WTC11 (cell line): Measurements from ENCODE around the gene S100A5. TPM values are rescaled to one million over a fixed set of nuclear protein-coding genes. Genes with fewer than 3 reads are reported as not detected.

Experiments
- ATAC-seq: fragments of 200-7000 bp; cut with Tn5 transposase; 2 replicates; pipeline ENCODE4 v1.10.0; 2021; ENCODE audit warnings: mild to moderate bottlenecking, moderate library complexity
- CTCF ChIA-PET: fragments of 300-600 bp; sonication (Branson Sonifier 250); formaldehyde crosslinking; loops from one replicate; lab custom pipeline; 2021; ENCODE audit warnings: antibody characterized with exemption; lab: Charles Lee
- POLR2A ChIA-PET: fragments of 350-600 bp; sonication (Branson Sonifier 250); formaldehyde crosslinking; loops from one replicate; lab custom pipeline; 2021; ENCODE audit warnings: antibody characterized with exemption; lab: Charles Lee
- DNase-seq: peaks from one replicate; pipeline ENCODE4 v3.0.0; 2021; ENCODE audit warnings: low spot score
- H3K27ac Mint-ChIP-seq: 2 replicates; pipeline ENCODE4 v1.8.0; 2021; ENCODE audit warnings: mixed read lengths
- H3K27me3 Mint-ChIP-seq: 2 replicates; pipeline ENCODE4 v1.8.0; 2021; ENCODE audit warnings: low read depth, mild to moderate bottlenecking, moderate library complexity, mixed read lengths
- H3K36me3 Mint-ChIP-seq: 2 replicates; pipeline ENCODE4 v1.8.0; 2021; ENCODE audit warnings: mixed read lengths
- H3K4me1 Mint-ChIP-seq: 2 replicates; pipeline ENCODE4 v1.8.0; 2022; ENCODE audit warnings: mixed read lengths
- H3K4me3 Mint-ChIP-seq: 2 replicates; pipeline ENCODE4 v1.8.0; 2021; ENCODE audit warnings: mild to moderate bottlenecking, moderate library complexity, mixed read lengths
- H3K9me3 Mint-ChIP-seq: 2 replicates; pipeline ENCODE4 v1.8.0; 2021; ENCODE audit warnings: mixed read lengths
- ATF1 ChIP-seq: sonication (generic); formaldehyde crosslinking; IDR thresholded peaks from 2 replicates; pipeline ENCODE4 v1.8.1; 2023; ENCODE audit warnings: mild to moderate bottlenecking, moderate library complexity, missing genetic modification reagents
- GRHL2 ChIP-seq: fragments of 250-450 bp; sonication (Bioruptor Pico); IDR thresholded peaks from 2 replicates; pipeline ENCODE4 v1.8.0; 2022; ENCODE audit warnings: mild to moderate bottlenecking, moderate library complexity; ENCODE audit not compliant: insufficient replicate concordance, severe bottlenecking
- IRF2 ChIP-seq: sonication (generic); formaldehyde crosslinking; IDR thresholded peaks from 2 replicates; pipeline ENCODE4 v1.8.0; 2022; ENCODE audit warnings: low read depth, missing genetic modification reagents, borderline replicate concordance
- KAT7 ChIP-seq: sonication (generic); formaldehyde crosslinking; IDR thresholded peaks from 2 replicates; pipeline ENCODE4 v1.8.1; 2023; ENCODE audit warnings: missing genetic modification reagents, mild to moderate bottlenecking, borderline replicate concordance
- MAX ChIP-seq: sonication (generic); formaldehyde crosslinking; IDR thresholded peaks from 2 replicates; pipeline ENCODE4 v1.8.0; 2022; ENCODE audit warnings: mild to moderate bottlenecking, missing genetic modification reagents
- MXD4 ChIP-seq: fragments of 250-450 bp; sonication (Bioruptor Pico); IDR thresholded peaks from 2 replicates; pipeline ENCODE4 v1.8.0; 2021; ENCODE audit warnings: mild to moderate bottlenecking, moderate library complexity, borderline replicate concordance
- NFE2L1 ChIP-seq: sonication (generic); formaldehyde crosslinking; IDR thresholded peaks from 2 replicates; pipeline ENCODE4 v1.8.1; 2023; ENCODE audit warnings: missing genetic modification reagents
- NR2C2 ChIP-seq: sonication (generic); formaldehyde crosslinking; IDR thresholded peaks from 2 replicates; pipeline ENCODE4 v1.8.0; 2022; ENCODE audit warnings: mild to moderate bottlenecking, missing genetic modification reagents
- OVOL2 ChIP-seq: fragments of 250-450 bp; sonication (Bioruptor Pico); IDR thresholded peaks from 2 replicates; pipeline ENCODE4 v1.9.0; 2021; ENCODE audit warnings: mild to moderate bottlenecking, borderline replicate concordance
- SMAD4 ChIP-seq: sonication (generic); formaldehyde crosslinking; IDR thresholded peaks from 2 replicates; pipeline ENCODE4 v1.8.0; 2022; ENCODE audit warnings: mild to moderate bottlenecking, missing genetic modification reagents
- TEAD1 ChIP-seq: sonication (generic); formaldehyde crosslinking; IDR thresholded peaks from 2 replicates; pipeline ENCODE4 v1.8.0; 2022; ENCODE audit warnings: mild to moderate bottlenecking, missing genetic modification reagents
- ZMAT4 ChIP-seq: fragments of 250-450 bp; sonication (Bioruptor Pico); IDR thresholded peaks from 2 replicates; pipeline ENCODE4 v1.9.0; 2021; ENCODE audit warnings: mild to moderate bottlenecking
- ZNF263 ChIP-seq: sonication (generic); formaldehyde crosslinking; IDR thresholded peaks from 2 replicates; pipeline ENCODE4 v1.8.1; 2022; ENCODE audit warnings: low read depth, mild to moderate bottlenecking, moderate library complexity, missing genetic modification reagents
- ZNF317 ChIP-seq: sonication (generic); formaldehyde crosslinking; IDR thresholded peaks from 2 replicates; pipeline ENCODE4 v1.8.1; 2023; ENCODE audit warnings: low read depth, mild to moderate bottlenecking, moderate library complexity, missing genetic modification reagents, borderline replicate concordance
- total RNA-seq: library from RNA; stranded (reverse); gene quantifications from 3 replicates; pipeline ENCODE4 v1.2.3, GENCODE V29; 2021
- TF ChIP-seq, protein P1 (sequence below): fragments of 200-600 bp; IDR thresholded peaks from 2 replicates; pipeline ENCODE4 v1.8.0; 2022; ENCODE audit warnings: antibody characterized with exemption
- TF ChIP-seq, protein P2 (sequence below): sonication (generic); formaldehyde crosslinking; IDR thresholded peaks from 2 replicates; pipeline ENCODE4 v1.8.1; 2022; ENCODE audit warnings: low read depth, mild to moderate bottlenecking, moderate library complexity, missing genetic modification reagents, borderline replicate concordance
- TF ChIP-seq, protein P3 (sequence below): sonication (generic); formaldehyde crosslinking; IDR thresholded peaks from 2 replicates; pipeline ENCODE4 v1.8.0; 2022; ENCODE audit warnings: mild to moderate bottlenecking, missing genetic modification reagents
- TF ChIP-seq, protein P4 (sequence below): sonication (generic); formaldehyde crosslinking; IDR thresholded peaks from 2 replicates; pipeline ENCODE4 v1.8.0; 2023; ENCODE audit warnings: missing genetic modification reagents, mild to moderate bottlenecking, borderline replicate concordance

S100A5 gene
- total RNA-seq, 1 experiment from 2014 or later, result not detected

GRCh38 chr1:153494976-153495535, 45.7 kb downstream of the S100A5 start:
- H3K27ac Mint-ChIP-seq, result peak overlapping the region; percentile 56; the same call in 1 of the 2 replicates
- no peaks in the 10 kb centered on the region for H3K9me3 Mint-ChIP-seq
- ATAC-seq (peak; percentile 96), DNase-seq (peak; percentile 99)
- ChIA-PET POLR2A (interaction anchor here (0.5 to 1.6 kb wide), 5 partner anchors 29 to 1871 kb away, joined by 3 to 7 read pairs (median 5); partner anchors contain the start of gene CHTOP), CTCF (interaction anchor here (0.6 to 4.3 kb wide), 65 partner anchors 8 to 482 kb away, joined by 3 to 169 read pairs (median 4); partner anchors contain the start of genes CHTOP, JTB, PGLYRP3 and PGLYRP4)
- H3K36me3 Mint-ChIP-seq, result no peaks in the 10 kb centered on the region
- TF ChIP-seq KAT7 (CRISPR knock-in tag) (no peak), TEAD1 (CRISPR knock-in tag) (no peak), NFE2L1 (CRISPR knock-in tag) (no peak), MAX (CRISPR knock-in tag) (0 out of 2 replicates have a peak, but pooled peaks have one; percentile 35)
- TF ChIP-seq, protein P1, sequence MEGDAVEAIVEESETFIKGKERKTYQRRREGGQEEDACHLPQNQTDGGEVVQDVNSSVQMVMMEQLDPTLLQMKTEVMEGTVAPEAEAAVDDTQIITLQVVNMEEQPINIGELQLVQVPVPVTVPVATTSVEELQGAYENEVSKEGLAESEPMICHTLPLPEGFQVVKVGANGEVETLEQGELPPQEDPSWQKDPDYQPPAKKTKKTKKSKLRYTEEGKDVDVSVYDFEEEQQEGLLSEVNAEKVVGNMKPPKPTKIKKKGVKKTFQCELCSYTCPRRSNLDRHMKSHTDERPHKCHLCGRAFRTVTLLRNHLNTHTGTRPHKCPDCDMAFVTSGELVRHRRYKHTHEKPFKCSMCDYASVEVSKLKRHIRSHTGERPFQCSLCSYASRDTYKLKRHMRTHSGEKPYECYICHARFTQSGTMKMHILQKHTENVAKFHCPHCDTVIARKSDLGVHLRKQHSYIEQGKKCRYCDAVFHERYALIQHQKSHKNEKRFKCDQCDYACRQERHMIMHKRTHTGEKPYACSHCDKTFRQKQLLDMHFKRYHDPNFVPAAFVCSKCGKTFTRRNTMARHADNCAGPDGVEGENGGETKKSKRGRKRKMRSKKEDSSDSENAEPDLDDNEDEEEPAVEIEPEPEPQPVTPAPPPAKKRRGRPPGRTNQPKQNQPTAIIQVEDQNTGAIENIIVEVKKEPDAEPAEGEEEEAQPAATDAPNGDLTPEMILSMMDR, result peak; percentile 95
- H3K4me1 Mint-ChIP-seq, result peaks cover 23% of the 10 kb centered on the region
- H3K27me3 Mint-ChIP-seq, result no peaks in the 10 kb centered on the region; the same call in 1 of the 2 replicates
- H3K4me3 Mint-ChIP-seq, result no peak overlapping the region

DNA sequence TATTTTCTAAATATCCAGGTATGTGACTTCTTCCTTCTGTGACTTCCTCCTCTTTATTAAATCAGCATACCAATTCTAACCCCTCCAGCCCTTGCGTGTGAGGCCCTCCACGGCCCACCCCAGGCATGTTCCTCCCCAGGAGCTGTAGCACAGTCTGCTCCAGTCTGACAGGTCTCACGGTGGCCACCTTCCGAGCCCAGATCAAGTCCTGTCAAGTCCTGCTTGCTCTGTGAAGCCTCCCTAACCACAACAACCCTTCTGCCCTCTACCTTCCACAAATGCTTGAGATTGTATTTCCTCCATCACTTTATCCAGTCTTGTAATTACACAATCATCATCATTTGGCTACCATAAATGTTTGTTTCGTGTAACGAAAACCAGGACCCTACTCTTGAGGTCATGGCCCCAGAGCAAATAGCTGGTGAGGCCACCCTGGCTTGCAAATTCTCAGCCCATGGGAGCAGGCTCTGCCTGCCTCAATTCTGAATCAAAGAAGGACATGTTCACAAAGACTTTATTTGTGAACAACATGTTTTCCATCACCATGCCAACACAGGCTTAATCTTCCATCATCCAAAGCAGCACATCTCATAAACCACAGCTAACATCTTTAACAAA, 47.3 kb downstream of the S100A5 start:
- peaks cover 23% of the 10 kb centered on the region for H3K4me1 Mint-ChIP-seq
- ATAC-seq, result no peak
- TF ChIP-seq OVOL2, result no peak
- TF ChIP-seq, all 79 proteins: peak for 0
- H3K36me3 Mint-ChIP-seq, result no peaks in the 10 kb centered on the region
- H3K9me3 Mint-ChIP-seq, result no peaks in the 10 kb centered on the region
- ChIA-PET POLR2A (interaction anchor here (0.7 kb wide), 1 partner anchor 138 kb away, joined by 3 read pairs; no protein-coding TSS in a partner anchor), CTCF (interaction anchor here (1.2 to 4.0 kb wide), 7 partner anchors 9 to 301 kb away, joined by 5 to 169 read pairs (median 45); no protein-coding TSS in a partner anchor)
- H3K27ac Mint-ChIP-seq, result no peak overlapping the region
- H3K27me3 Mint-ChIP-seq, result no peaks in the 10 kb centered on the region; the same call in 1 of the 2 replicates
- H3K4me3 Mint-ChIP-seq, result no peak overlapping the region
- DNase-seq, result no peak

DNA sequence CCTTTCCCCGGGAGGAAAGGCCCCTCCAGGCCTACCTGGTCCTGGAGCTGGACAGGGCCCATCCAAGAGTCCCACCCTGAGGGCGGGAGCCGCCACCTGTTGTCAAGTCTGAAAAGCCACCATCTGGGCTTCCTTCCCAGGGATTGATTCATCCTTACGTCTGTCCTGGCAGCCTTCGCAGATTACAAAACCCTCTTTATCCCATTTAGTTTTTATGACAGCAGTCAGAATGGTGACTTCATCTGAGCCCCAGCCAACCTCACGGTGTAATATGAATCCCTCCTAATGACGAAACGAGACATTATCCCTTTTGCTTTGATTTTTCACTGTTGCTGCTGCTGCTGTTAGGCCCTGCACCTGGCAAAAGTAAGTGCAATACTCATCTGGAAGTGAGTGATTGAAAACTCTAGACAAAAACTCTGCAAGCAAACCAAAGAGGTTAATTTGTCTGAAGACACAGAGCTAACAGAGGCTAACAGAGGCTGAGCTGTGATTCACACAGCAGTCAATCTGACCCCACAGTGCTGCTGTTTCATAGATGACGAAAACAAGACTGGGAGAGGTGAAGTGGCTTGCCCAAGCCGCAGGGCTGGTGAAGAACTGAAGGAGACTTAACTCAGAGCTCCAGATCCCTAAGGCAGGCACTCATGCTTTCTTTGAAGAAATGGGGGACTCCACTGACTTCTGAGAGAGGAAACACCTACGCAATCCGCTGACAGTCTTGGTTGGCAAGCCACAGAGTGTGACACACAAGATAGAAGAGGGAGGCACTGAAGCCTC, 50.3 kb downstream of the S100A5 start:
- Mint-ChIP-seq H3K9me3 (no peaks in the 10 kb centered on the region), H3K4me3 (no peak overlapping the region), H3K36me3 (no peaks in the 10 kb centered on the region), H3K27ac (no peak overlapping the region), H3K4me1 (peaks cover 22% of the 10 kb centered on the region), H3K27me3 (no peaks in the 10 kb centered on the region; the same call in 1 of the 2 replicates)
- DNase-seq, result no peak
- no peak for ATAC-seq
- CTCF ChIA-PET, result interaction anchor here (2.8 kb wide), 1 partner anchor 137 kb away, joined by 10 read pairs; no protein-coding TSS in a partner anchor
- POLR2A ChIA-PET, result no interaction called here
- no peak for TF ChIP-seq MXD4
- no peak for TF ChIP-seq GRHL2
- TF ChIP-seq, protein P2, sequence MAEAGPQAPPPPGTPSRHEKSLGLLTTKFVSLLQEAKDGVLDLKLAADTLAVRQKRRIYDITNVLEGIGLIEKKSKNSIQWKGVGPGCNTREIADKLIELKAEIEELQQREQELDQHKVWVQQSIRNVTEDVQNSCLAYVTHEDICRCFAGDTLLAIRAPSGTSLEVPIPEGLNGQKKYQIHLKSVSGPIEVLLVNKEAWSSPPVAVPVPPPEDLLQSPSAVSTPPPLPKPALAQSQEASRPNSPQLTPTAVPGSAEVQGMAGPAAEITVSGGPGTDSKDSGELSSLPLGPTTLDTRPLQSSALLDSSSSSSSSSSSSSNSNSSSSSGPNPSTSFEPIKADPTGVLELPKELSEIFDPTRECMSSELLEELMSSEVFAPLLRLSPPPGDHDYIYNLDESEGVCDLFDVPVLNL, result no peak
- no peak for TF ChIP-seq NR2C2 (CRISPR knock-in tag)
- TF ChIP-seq, protein P3, sequence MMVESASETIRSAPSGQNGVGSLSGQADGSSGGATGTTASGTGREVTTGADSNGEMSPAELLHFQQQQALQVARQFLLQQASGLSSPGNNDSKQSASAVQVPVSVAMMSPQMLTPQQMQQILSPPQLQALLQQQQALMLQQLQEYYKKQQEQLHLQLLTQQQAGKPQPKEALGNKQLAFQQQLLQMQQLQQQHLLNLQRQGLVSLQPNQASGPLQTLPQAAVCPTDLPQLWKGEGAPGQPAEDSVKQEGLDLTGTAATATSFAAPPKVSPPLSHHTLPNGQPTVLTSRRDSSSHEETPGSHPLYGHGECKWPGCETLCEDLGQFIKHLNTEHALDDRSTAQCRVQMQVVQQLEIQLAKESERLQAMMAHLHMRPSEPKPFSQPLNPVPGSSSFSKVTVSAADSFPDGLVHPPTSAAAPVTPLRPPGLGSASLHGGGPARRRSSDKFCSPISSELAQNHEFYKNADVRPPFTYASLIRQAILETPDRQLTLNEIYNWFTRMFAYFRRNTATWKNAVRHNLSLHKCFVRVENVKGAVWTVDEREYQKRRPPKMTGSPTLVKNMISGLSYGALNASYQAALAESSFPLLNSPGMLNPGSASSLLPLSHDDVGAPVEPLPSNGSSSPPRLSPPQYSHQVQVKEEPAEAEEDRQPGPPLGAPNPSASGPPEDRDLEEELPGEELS (CRISPR knock-in tag), result no peak
- no peak for TF ChIP-seq ZMAT4 (CRISPR knock-in tag)
- TF ChIP-seq, protein P4, sequence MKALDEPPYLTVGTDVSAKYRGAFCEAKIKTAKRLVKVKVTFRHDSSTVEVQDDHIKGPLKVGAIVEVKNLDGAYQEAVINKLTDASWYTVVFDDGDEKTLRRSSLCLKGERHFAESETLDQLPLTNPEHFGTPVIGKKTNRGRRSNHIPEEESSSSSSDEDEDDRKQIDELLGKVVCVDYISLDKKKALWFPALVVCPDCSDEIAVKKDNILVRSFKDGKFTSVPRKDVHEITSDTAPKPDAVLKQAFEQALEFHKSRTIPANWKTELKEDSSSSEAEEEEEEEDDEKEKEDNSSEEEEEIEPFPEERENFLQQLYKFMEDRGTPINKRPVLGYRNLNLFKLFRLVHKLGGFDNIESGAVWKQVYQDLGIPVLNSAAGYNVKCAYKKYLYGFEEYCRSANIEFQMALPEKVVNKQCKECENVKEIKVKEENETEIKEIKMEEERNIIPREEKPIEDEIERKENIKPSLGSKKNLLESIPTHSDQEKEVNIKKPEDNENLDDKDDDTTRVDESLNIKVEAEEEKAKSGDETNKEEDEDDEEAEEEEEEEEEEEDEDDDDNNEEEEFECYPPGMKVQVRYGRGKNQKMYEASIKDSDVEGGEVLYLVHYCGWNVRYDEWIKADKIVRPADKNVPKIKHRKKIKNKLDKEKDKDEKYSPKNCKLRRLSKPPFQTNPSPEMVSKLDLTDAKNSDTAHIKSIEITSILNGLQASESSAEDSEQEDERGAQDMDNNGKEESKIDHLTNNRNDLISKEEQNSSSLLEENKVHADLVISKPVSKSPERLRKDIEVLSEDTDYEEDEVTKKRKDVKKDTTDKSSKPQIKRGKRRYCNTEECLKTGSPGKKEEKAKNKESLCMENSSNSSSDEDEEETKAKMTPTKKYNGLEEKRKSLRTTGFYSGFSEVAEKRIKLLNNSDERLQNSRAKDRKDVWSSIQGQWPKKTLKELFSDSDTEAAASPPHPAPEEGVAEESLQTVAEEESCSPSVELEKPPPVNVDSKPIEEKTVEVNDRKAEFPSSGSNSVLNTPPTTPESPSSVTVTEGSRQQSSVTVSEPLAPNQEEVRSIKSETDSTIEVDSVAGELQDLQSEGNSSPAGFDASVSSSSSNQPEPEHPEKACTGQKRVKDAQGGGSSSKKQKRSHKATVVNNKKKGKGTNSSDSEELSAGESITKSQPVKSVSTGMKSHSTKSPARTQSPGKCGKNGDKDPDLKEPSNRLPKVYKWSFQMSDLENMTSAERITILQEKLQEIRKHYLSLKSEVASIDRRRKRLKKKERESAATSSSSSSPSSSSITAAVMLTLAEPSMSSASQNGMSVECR (CRISPR knock-in tag), result no peak
- TF ChIP-seq SMAD4 (CRISPR knock-in tag), result no peak
- no peak for TF ChIP-seq IRF2 (CRISPR knock-in tag)
- TF ChIP-seq ZNF263 (CRISPR knock-in tag), result no peak
- TF ChIP-seq ZNF317 (CRISPR knock-in tag), result no peak
- TF ChIP-seq ATF1, result no peak
